Stimulated activated CD8-positive, alpha-beta memory T cell treated with anti-CD3 and anti-CD28 coated beads, Interleukin-7, amount 100 ng/mL, for 24 hours (primary cell): ENCODE results near the gene CCBE1.
"Not testable (repeated sequence)": the region's sequence is repeated elsewhere in the genome, so short reads cannot be mapped to it uniquely, and the experiment has no call there.

Experiments used
- DNase-seq: peaks from one replicate; pipeline ENCODE4 v3.0.0-alpha.2; 2020; ENCODE audit warnings: low read depth

The CCBE1 gene

DNA sequence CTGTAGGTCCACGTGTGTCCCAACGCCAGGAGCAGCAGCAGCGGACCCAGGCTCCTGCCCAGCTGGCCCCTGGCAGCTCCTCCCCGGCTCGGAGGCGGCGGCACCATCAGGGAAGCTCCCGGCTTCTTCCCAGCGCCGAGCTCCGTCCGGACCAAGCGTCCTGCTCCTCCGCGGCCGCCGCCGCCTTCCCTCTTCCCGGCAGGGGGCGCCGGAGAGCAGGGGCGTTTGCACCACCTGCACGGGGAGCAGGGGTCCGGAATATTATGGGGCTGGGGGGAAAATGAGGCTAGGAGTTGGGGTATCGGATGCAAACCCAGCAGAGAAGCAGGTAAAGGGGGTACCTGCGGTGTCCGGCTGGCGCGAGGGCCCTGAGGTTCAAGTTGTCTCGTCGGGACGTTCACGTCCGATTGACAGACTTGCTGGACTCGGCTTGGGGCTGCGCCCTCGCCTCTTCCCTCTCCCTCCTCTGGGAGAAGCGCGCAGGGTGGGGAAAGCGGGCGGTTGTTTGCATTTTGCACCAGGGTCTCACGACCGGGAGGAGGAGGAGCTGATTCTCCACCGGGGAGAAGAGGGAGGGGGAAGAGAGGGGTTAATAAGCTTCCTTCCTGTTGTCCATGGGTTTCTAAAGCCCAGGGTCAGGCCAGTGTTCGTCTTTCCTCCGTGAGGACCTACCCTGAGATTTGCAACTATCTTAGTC is at the start of gene CCBE1:
TSS of gene CCBE1 (minus strand) at position 188 of the 697 bp plus-strand sequence.
- DNase-seq, result peak; percentile 6

DNA sequence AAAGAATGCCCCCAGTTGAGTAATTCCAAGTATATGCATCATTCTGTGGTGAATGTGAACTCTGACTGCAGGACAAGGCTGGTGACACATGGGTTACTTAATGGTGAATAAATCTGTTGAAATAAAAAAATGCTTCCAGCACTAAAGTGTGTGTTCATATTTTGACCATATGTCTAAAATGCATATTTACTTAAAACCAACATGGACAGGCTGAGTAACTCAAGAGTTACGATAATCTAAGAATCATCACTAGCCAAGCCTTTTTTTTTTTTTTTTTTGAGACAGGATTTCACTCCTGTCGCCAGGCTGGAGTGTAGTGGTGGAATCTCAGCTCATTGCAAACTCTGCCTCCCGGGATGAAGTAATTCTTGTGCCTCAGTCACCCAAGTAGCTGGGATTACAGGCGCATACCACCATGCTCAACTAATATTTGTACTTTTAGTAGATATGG is 47.1 kb upstream of the CCBE1 start:
- DNase-seq, result no peak

DNA sequence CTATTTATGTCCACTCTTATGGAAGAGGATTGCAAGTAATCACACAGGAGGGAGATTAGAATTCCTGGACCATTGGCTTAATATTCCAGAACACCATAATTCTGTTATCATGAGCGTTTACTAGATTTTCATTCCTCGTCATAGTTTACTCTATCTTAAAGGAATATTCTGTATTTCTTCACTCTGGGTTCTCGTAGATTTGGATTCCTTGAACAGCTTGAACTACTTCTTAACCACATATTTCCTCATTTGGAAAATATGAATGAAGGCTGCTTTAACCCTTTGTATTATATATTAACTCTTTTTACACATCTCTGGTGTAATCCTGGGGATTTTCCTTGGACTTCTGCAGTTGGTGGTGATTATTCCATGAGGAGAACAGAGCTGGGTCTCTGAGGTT is 46.3 kb upstream of the CCBE1 start:
- DNase-seq, result no peak

GRCh38 chr18:59742325-59743111 is 45.3 kb upstream of the CCBE1 start:
- DNase-seq, result no peak

- no peak for DNase-seq
Observed at GRCh38 chr18:59740141-59740540, 42.9 kb upstream of the CCBE1 start.

GRCh38 chr18:59737776-59738300 is 40.6 kb upstream of the CCBE1 start:
- no peak for DNase-seq

GRCh38 chr18:59737335-59737734 is 40.1 kb upstream of the CCBE1 start:
- DNase-seq, result not testable (repeated sequence)

GRCh38 chr18:59736061-59736460 is 38.8 kb upstream of the CCBE1 start:
- no peak for DNase-seq

GRCh38 chr18:59735269-59735860 is 38.1 kb upstream of the CCBE1 start:
- no peak for DNase-seq

- DNase-seq, result no peak
Observed at GRCh38 chr18:59733421-59733820, 36.2 kb upstream of the CCBE1 start.

GRCh38 chr18:59730896-59731295 is 33.7 kb upstream of the CCBE1 start:
- no peak for DNase-seq

DNA sequence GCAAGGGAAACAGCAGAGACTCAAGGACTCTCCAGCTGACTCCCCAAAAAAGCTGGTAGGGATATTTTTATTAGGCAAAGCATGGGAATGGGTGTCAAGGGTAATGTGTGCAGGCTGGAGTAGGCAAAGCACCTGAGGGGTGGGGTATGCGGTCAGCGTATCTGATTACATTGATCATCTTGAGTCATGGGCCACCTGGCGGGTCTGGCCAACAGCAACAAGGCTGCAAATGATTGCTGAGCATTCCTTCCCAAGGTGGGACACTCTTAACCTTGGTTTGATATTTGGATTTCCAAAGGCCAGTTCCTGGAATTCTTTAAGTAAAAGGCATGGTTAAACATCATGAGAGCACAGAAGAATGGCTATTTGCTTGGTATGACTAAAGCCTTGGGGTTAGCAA is 32.6 kb upstream of the CCBE1 start:
- DNase-seq, result no peak

DNA sequence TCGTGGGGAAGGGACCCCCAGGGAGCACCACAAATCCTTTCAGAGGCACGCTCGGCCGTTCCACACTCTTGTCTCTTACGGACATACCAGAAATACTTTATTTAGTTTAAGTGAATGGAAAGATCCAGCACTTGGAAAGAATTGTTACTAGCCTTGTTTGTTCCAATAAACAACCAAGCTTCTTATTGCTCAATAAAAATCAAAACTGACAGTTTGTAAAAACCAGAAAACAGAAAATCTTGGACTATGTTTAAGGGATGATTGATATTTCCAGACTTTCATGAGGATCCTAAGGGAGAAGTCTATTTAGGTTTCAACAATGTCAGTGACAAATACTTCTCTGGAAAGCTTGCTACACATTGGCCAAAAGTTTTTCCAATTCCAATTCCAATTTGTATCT is 31.6 kb upstream of the CCBE1 start:
- DNase-seq, result no peak

DNA sequence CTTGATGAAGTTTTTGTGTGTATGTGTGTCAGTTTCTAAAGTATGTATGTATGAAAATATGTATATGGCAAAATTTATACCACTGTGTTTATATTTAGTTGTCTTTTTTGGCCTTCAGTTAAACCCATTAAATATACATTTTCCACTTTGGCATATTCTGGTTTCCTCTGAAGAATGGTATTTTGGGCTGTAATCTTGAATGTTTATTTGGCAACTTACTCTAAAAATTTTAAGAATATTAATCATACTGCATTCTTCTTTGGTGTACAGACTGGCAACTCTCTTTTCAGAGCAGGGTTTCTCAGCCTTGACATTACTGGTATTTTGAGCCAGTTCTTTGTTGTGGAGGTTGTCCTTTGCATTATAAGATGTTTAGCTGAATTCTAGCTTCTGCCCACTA is 27.9 kb upstream of the CCBE1 start:
- no peak for DNase-seq

- no peak for DNase-seq
Observed at GRCh38 chr18:59724103-59724502, 26.9 kb upstream of the CCBE1 start.

DNA sequence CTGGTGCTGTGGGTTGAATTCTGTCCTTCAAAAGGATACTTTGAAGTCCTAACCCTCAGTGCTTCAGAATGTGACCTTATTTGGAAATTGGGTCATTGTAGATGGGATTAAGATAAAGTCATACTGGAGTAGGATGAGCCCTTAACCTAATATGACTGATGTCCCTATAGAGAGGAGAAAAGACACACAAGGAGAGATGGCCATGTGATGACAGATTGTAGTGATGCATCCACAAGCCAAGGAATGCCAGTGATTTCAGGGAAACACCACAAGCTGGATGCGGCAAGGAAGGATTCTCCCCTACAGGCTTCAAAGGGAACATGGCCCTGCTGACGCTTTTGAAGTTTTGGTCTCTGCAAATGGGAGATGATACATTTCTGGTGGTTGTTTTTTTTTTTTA is 24.7 kb upstream of the CCBE1 start:
- no peak for DNase-seq

DNA sequence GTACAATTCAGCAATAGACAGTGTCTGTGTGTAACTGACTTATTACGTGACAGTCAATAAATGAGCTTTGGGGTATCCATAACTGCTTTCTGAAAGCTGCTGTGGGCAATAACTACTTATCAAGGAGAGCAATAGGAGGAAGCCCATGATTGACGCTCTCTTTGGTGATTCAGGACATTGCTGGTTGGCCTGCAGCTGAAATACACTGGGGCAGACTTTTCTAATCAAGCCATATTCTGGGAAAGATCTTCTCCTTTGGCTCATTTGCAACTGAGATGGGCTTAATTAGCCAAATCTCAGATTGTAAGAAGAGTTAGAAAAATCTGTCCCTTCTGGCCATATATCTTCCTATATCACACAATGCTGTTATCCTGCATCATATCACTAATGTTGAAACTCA is 24.0 kb upstream of the CCBE1 start:
- no peak for DNase-seq

DNA sequence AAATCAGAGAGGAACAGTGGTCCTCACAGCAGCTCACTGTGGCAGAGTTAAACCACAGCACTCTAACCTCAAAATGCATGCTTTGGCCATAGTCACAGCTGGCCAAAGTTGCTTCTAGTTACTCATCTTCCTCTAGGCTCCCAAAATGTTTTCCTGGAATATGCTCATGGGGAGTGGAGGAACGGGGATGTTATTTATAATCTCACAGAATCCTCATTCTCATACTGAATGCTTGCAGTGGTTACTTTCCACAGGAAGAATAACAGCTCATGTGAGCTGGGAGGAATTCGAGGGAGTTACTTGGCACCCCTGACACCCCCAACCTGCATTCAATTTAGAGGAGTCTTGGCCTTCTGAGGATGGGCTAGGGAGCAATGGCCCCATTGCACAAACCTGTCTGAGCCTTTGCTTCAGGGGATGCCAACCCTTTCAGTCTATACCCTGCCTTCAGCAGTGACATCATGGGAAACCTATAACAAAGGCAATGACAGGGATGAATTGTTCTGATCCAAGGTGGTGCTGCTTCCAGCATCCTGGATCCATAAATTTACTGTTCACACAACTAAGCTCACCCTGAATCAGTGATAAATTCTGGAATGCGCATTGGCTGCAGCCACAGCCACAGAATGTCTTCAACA is 22.4 kb upstream of the CCBE1 start:
- DNase-seq, result no peak

DNA sequence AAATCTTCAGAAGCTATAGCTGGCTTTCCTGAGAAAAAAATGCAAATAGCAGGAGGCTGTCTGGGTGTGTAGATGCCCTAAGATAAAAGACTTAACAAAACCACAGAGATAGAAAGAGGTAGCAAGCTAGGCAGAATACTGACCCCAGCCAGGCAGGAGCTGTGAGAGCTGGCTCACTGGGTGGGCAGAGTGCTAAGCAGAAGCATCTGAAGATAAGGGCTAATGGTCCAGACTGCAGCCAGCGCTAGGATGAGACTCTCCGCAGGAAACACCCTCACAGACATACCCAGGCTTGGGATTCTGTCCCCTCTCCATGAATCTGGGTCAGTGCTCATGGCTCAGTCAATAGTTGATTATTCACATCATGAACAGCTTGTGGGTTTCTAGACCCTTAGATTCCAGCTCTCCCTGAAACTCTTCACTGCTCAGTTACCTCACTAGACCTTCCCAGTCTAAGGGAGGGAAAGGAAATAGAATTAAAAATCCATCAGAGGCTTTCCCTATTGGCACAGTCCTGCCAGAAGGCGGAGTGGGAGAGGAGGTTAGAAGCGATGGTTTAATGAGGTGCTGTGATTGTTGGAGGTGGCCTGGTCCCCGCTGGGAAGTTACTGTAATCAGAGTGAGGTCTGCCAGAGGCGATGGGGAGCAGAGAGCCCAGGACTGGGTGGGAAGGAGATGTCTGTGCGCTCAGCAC is 21.4 kb upstream of the CCBE1 start:
- no peak for DNase-seq

GRCh38 chr18:59718108-59718463 is 20.9 kb upstream of the CCBE1 start:
- DNase-seq, result no peak

GRCh38 chr18:59717291-59717690 is 20.1 kb upstream of the CCBE1 start:
- no peak for DNase-seq

GRCh38 chr18:59715966-59716369 is 18.7 kb upstream of the CCBE1 start:
- no peak for DNase-seq
